ENCODE results near the gene TBC1D22A. TPM values are rescaled to one million over a fixed set of nuclear protein-coding genes. Genes with fewer than 3 reads are reported as not detected.

TBC1D22A gene
- total and polyA plus RNA-seq, 2 experiments from 2014 or later: 16.6 to 18.5 TPM

- Histone ChIP-seq H3K9me3 (ENCODE audit: low read depth) (no peaks in the 10 kb centered on the region), H3K36me3 (peaks cover 3% of the 10 kb centered on the region), H3K27ac (no peak overlapping the region), H3K4me1 (ENCODE audit: low read depth) (peaks cover 8% of the 10 kb centered on the region), H3K27me3 (no peaks in the 10 kb centered on the region), H3K4me3 (no peak overlapping the region)
- peak; percentile 99 for TF ChIP-seq CTCF (IDR thresholded peaks at IDR 0.05; ENCODE audit: low read depth, low read length)
- peak; percentile 81 to 83 for DNase-seq (ENCODE audit: low read depth in 1 of 2, low spot score in 1 of 2)
Measured at GRCh38 chr22:46798366-46799350, 36.2 kb downstream of the TBC1D22A start.

GRCh38 chr22:46799626-46800025, 37.2 kb downstream of the TBC1D22A start:
- DNase-seq (ENCODE audit: low read depth in 1 of 2, low spot score in 1 of 2): no peak
- H3K4me3 ChIP-seq: no peak overlapping the region
- H3K27me3 ChIP-seq: no peaks in the 10 kb centered on the region
- TF ChIP-seq CTCF (IDR thresholded peaks at IDR 0.05; ENCODE audit: low read depth, low read length): no peak
- H3K36me3 ChIP-seq: peaks cover 3% of the 10 kb centered on the region
- H3K9me3 ChIP-seq (ENCODE audit: low read depth): no peaks in the 10 kb centered on the region
- no peak overlapping the region for H3K27ac ChIP-seq
- H3K4me1 ChIP-seq (ENCODE audit: low read depth): peaks cover 9% of the 10 kb centered on the region

GRCh38 chr22:46800102-46800857, 37.8 kb downstream of the TBC1D22A start:
- Histone ChIP-seq H3K27ac (no peak overlapping the region), H3K4me1 (ENCODE audit: low read depth) (peaks cover 10% of the 10 kb centered on the region), H3K4me3 (no peak overlapping the region), H3K9me3 (ENCODE audit: low read depth) (no peaks in the 10 kb centered on the region), H3K36me3 (peaks cover 3% of the 10 kb centered on the region), H3K27me3 (no peaks in the 10 kb centered on the region)
- DNase-seq (ENCODE audit: low read depth in 1 of 2, low spot score in 1 of 2): no peak
- TF ChIP-seq CTCF (IDR thresholded peaks at IDR 0.05; ENCODE audit: low read depth, low read length): no peak

- Histone ChIP-seq H3K9me3 (ENCODE audit: low read depth) (no peaks in the 10 kb centered on the region), H3K4me3 (no peak overlapping the region), H3K27me3 (no peaks in the 10 kb centered on the region), H3K4me1 (ENCODE audit: low read depth) (peaks cover 12% of the 10 kb centered on the region), H3K27ac (peak overlapping the region; percentile 21), H3K36me3 (peaks cover 3% of the 10 kb centered on the region)
- no peak for DNase-seq (ENCODE audit: low read depth in 1 of 2, low spot score in 1 of 2)
- TF ChIP-seq CTCF (IDR thresholded peaks at IDR 0.05; ENCODE audit: low read depth, low read length): no peak
Measured at GRCh38 chr22:46801331-46801811, 38.9 kb downstream of the TBC1D22A start.

- Histone ChIP-seq H3K27me3 (no peaks in the 10 kb centered on the region), H3K9me3 (ENCODE audit: low read depth) (no peaks in the 10 kb centered on the region), H3K36me3 (peaks cover 3% of the 10 kb centered on the region), H3K27ac (peak overlapping the region; percentile 21), H3K4me1 (ENCODE audit: low read depth) (peaks cover 12% of the 10 kb centered on the region), H3K4me3 (no peak overlapping the region)
- no peak for DNase-seq (ENCODE audit: low read depth in 1 of 2, low spot score in 1 of 2)
- TF ChIP-seq CTCF (IDR thresholded peaks at IDR 0.05; ENCODE audit: low read depth, low read length): no peak
Measured at GRCh38 chr22:46801826-46802607, 39.6 kb downstream of the TBC1D22A start.

Data from cardiac muscle cell (in vitro differentiated cells and primary cell).